Liver (tissue), 9 donors: Measurements from ENCODE around the gene KRTAP5-11. TPM values are rescaled to one million over a fixed set of nuclear protein-coding genes. Genes with fewer than 3 reads are reported as not detected.
"Not testable (repeated sequence)": the region's sequence is repeated elsewhere in the genome, so short reads cannot be mapped to it uniquely, and the experiment has no call there.

Experiments
- DNase-seq: peaks from one replicate; pipeline ENCODE4 v3.0.0-alpha.2; 2017; ENCODE audit warnings: low spot score
- H3K27ac ChIP-seq, 2 donors: one replicate each; pipeline ENCODE4 v1.7.0; 2013; ENCODE audit warnings: inconsistent platforms in 2 of 2, low read length in 2 of 2, control low read depth in 1 of 2, low read depth in 1 of 2, mild to moderate bottlenecking in 1 of 2
- H3K27me3 ChIP-seq, 4 donors: one replicate each; pipeline versions ENCODE4 v1.6.1 to v1.7.0; 2013; ENCODE audit warnings: low read length in 3 of 4, inconsistent platforms in 1 of 4, mild to moderate bottlenecking in 1 of 4, moderate library complexity in 1 of 4; ENCODE audit not compliant: control insufficient read depth in 4 of 4, insufficient read depth in 4 of 4
- H3K36me3 ChIP-seq, 4 donors: one replicate each; pipeline versions ENCODE4 v1.6.1 to v1.7.0; 2013; ENCODE audit warnings: low read length in 3 of 4, mild to moderate bottlenecking in 3 of 4, low read depth in 1 of 4, moderate library complexity in 1 of 4; ENCODE audit not compliant: control insufficient read depth in 4 of 4, insufficient read depth in 3 of 4
- H3K4me1 ChIP-seq, 4 donors: one replicate each; pipeline versions ENCODE4 v1.6.1 to v1.7.0; 2013; ENCODE audit warnings: low read length in 3 of 4, mild to moderate bottlenecking in 3 of 4, moderate library complexity in 1 of 4; ENCODE audit not compliant: control insufficient read depth in 4 of 4, insufficient read depth in 4 of 4
- H3K4me3 ChIP-seq, 3 donors: one replicate each; pipeline versions ENCODE4 v1.6.1 to v1.7.0; 2013; ENCODE audit warnings: low read length in 3 of 3, control low read depth in 1 of 3, low read depth in 1 of 3, mild to moderate bottlenecking in 1 of 3
- H3K9ac ChIP-seq, 2 donors: one replicate each; pipeline ENCODE4 v1.7.0; 2013; ENCODE audit warnings: low read length in 2 of 2, mild to moderate bottlenecking in 2 of 2, moderate library complexity in 2 of 2, control low read depth in 1 of 2, low read depth in 1 of 2
- H3K9me3 ChIP-seq, 4 donors: one replicate each; pipeline versions ENCODE4 v1.6.1 to v1.7.0; 2013; ENCODE audit warnings: low read length in 3 of 4; ENCODE audit not compliant: control insufficient read depth in 4 of 4
- RAD21 ChIP-seq, 2 donors: IDR thresholded peaks; 2 replicates each; pipeline ENCODE4 v1.6.1; 2016; ENCODE audit warnings: antibody characterized with exemption in 2 of 2, mild to moderate bottlenecking in 2 of 2
- WGBS: extraction: QIAGEN DNeasy Blood & Tissue Kit; methylation state at CpG from one replicate; pipeline ENCODE4 v1.1.7; 2013; 5-methylcytosine and 5-hydroxymethylcytosine counted together
- polyA plus RNA-seq, 2 donors: library from polyadenylated mRNA; stranded (reverse) in 1 of 2; unstranded in 1 of 2; fragments of 200-250 nt in 1 of 2; fragments of >200 nt in 1 of 2; fragmentation: Nextera tagmentation in 1 of 2; extraction: Ambion mirVana in 1 of 2; gene quantifications; one replicate each; pipeline versions ENCODE4 v1.2.1 to v1.2.3, GENCODE V29; 2013 to 2015
- total RNA-seq, 2 donors: library from RNA; depleted of rRNA; stranded (reverse); fragments of >200 nt; gene quantifications; one replicate each; pipeline ENCODE4 v1.2.3, GENCODE V29; 2014
- donor health status: healthy.
- donor health status: healthy.
- donor health status: healthy.
- donor health status: healthy.
- donor health status: healthy.

The KRTAP5-11 gene
- total and polyA plus RNA-seq, 4 donors: not detected

GRCh38 chr11:71604798-71605488, 22.3 kb upstream of the KRTAP5-11 start:
- not testable (repeated sequence) for H3K27ac ChIP-seq, H3K4me3 ChIP-seq, H3K27me3 ChIP-seq, H3K9me3 ChIP-seq, H3K36me3 ChIP-seq, H3K4me1 ChIP-seq, DNase-seq, H3K9ac ChIP-seq
- TF ChIP-seq RAD21 (IDR thresholded peaks at IDR 0.05): peak in 1 of 2 donors; percentile 58
- 17% methylated on average over 14 of the region's 17 CpGs for WGBS

DNA sequence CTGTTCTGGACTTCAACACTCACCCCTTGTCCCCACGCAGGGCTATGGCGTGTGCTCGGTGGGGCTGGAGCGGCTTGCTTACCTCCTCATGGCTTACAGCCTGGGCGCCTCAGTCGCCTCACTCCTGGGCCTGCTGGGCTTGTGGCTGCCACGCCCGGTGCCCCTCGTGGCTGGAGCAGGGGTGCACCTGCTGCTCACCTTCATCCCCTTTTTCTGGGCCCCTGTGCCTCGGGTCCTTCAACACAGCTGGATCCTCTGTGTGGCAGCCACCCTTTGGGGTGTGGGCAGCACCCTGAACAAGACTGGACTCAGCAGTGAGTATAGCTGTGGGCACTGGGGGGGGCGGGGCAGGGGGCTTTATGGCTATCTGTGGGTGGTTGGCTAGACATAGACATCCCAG, 20.5 kb upstream of the KRTAP5-11 start:
- 82% methylated on average over 11 of the region's 11 CpGs for WGBS
- not testable (repeated sequence) for H3K9ac ChIP-seq, H3K27me3 ChIP-seq, H3K4me3 ChIP-seq, H3K27ac ChIP-seq, H3K36me3 ChIP-seq, H3K4me1 ChIP-seq, DNase-seq, H3K9me3 ChIP-seq

DNA sequence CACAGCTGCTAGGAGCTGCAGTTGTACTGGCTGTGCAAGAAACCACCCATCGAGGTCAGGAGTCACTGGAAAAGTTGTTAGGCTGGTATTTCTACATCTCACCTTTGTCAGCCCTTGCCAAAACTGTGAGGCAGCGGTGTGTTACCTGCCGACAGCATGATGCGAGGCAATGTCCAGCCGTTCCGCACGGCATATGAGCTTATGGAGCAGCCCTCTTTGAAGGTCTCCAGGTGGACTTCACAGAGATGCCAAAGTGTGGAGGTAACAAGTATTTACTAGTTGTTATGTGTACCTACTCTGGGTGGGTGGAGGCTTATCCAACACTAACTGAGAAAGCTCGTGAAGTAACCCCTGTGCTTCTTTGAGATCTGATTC, 6.9 kb upstream of the KRTAP5-11 start:
- H3K9ac ChIP-seq: not testable (repeated sequence)
- 68% methylated on average over 8 of the region's 8 CpGs for WGBS

GRCh38 chr11:71588822-71589545, 6.3 kb upstream of the KRTAP5-11 start:
- WGBS: 63% methylated on average over 11 of the region's 11 CpGs
- not testable (repeated sequence) for H3K36me3 ChIP-seq, H3K4me1 ChIP-seq, H3K9me3 ChIP-seq, H3K27me3 ChIP-seq, DNase-seq, H3K4me3 ChIP-seq, H3K9ac ChIP-seq, H3K27ac ChIP-seq

More for the DNA sequence above, 6.9 kb upstream of the KRTAP5-11 start:
- DNase-seq, H3K36me3 ChIP-seq, H3K27ac ChIP-seq, H3K4me3 ChIP-seq, H3K27me3 ChIP-seq, H3K4me1 ChIP-seq, H3K9me3 ChIP-seq: not testable (repeated sequence)

DNA sequence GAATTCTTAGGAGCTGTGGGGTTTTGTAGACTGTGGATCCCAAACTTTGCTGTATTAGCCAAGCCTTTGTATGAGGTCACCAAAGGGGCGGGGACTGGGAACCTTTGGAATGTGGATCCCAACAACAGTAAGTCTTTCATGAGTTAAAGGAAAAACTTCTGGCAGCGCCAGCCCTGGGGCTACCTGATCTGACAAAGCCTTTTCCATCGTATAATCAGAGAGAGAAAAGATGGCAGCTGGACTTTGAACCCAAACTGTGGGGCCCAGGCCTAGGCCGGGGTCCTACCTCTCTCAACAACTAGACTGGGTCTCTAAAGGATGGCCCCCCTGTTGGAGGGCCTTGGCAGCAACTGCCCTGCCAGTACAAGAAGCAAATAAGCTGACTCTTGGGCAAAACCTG, 5.6 kb upstream of the KRTAP5-11 start:
- not testable (repeated sequence) for H3K27me3 ChIP-seq, H3K9me3 ChIP-seq, H3K27ac ChIP-seq, H3K4me3 ChIP-seq, DNase-seq, H3K4me1 ChIP-seq, H3K36me3 ChIP-seq, H3K9ac ChIP-seq
- 57% methylated on average over 4 of the region's 4 CpGs for WGBS

DNA sequence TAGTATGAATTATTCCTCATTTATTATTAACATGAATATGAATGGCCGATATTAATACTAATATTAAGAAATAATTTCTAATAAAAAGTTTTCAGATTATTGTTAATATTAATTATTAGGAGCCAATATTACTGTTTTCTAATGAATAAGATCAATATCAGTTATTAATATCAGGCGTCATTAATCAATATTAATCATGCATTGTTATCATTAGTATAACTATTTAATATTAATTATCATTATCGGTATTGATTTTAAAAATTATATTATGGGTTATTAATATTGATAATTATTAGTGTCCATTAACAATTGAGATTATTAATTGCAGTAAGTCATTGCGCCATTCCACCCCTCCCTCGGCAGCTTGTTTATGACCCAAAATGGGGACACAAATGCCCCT, 3.0 kb upstream of the KRTAP5-11 start:
- not testable (repeated sequence) for H3K36me3 ChIP-seq, H3K4me1 ChIP-seq, H3K27me3 ChIP-seq, H3K9me3 ChIP-seq, H3K9ac ChIP-seq, H3K4me3 ChIP-seq, H3K27ac ChIP-seq, DNase-seq
- 83% methylated on average over 5 of the region's 5 CpGs for WGBS

DNA sequence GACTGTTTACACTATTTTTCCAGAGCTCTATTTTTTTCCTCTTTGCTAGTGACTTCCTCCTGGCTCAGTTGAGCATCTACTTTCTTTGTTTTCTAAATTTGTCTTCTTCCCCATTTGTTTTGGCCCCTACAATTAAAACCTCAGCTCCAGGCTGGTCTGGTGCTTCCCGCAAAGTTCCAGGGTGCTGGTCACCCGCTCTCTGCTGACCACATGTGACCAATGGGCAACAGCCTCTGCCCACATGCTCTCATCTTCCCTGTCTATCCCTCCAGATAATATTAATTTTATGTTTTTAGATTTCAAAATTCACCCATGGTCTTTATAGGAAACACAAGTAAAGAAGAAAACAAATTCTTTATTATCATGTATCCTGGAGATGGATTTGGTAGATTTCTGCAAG, 294 bp upstream of the KRTAP5-11 start:
- DNase-seq: not testable (repeated sequence)

More for the DNA sequence above, 294 bp upstream of the KRTAP5-11 start:
- not testable (repeated sequence) for H3K9ac ChIP-seq, H3K9me3 ChIP-seq, H3K27ac ChIP-seq, H3K36me3 ChIP-seq, H3K4me1 ChIP-seq, H3K27me3 ChIP-seq, H3K4me3 ChIP-seq
- 87% methylated on average over 2 of the region's 2 CpGs for WGBS
